CD8-positive, alpha-beta memory T cell (primary cell): ENCODE results near the gene GLI2. TPM values are rescaled to one million over a fixed set of nuclear protein-coding genes. Genes with fewer than 3 reads are reported as not detected.

Experiments
- CTCF ChIA-PET: fragments of 350-600 bp; sonication (Branson Sonifier 250); formaldehyde crosslinking; loops from one replicate; lab custom pipeline; 2021; ENCODE audit warnings: antibody characterized with exemption; lab: Charles Lee
- POLR2A ChIA-PET: fragments of 350-600 bp; sonication (Branson Sonifier 250); formaldehyde crosslinking; loops from one replicate; lab custom pipeline; 2021; ENCODE audit warnings: antibody characterized with exemption; lab: Charles Lee
- DNase-seq, 5 donors: peaks; one replicate each; pipeline versions ENCODE4 v3.0.0 to v3.0.0-alpha.2; 2020 to 2022; ENCODE audit warnings: mixed read lengths in 1 of 5
- H3K27ac ChIP-seq: one replicate; pipeline ENCODE4 v1.7.0; 2013; ENCODE audit warnings: low read depth, mild to moderate bottlenecking, low read length, moderate library complexity
- H3K27me3 ChIP-seq: 2 replicates; pipeline ENCODE4 v1.7.0; 2013; ENCODE audit warnings: low read length, mild to moderate bottlenecking; ENCODE audit not compliant: insufficient read depth, poor library complexity, severe bottlenecking
- H3K36me3 ChIP-seq: 2 replicates; pipeline ENCODE4 v1.7.0; 2013; ENCODE audit warnings: mild to moderate bottlenecking, low read length, moderate library complexity; ENCODE audit not compliant: insufficient read depth
- H3K4me1 ChIP-seq: 2 replicates; pipeline ENCODE4 v1.7.0; 2013; ENCODE audit warnings: mild to moderate bottlenecking, low read length, moderate library complexity; ENCODE audit not compliant: insufficient read depth
- H3K4me3 ChIP-seq: 2 replicates; pipeline ENCODE4 v1.7.0; 2013; ENCODE audit warnings: mild to moderate bottlenecking, low read length
- H3K9me3 ChIP-seq: 2 replicates; pipeline ENCODE4 v1.7.0; 2013; ENCODE audit warnings: mild to moderate bottlenecking, low read length
- H3K27ac Mint-ChIP-seq, 8 donors: one replicate each; pipeline ENCODE4 v1.8.0; 2020 to 2021; ENCODE audit warnings: mixed read lengths in 8 of 8, mild to moderate bottlenecking in 6 of 8, inconsistent platforms in 3 of 8, moderate library complexity in 3 of 8
- H3K27me3 Mint-ChIP-seq, 2 donors: one replicate each; pipeline ENCODE4 v1.8.0; 2020 to 2021; ENCODE audit warnings: mixed read lengths in 2 of 2, mild to moderate bottlenecking in 1 of 2, moderate library complexity in 1 of 2
- H3K36me3 Mint-ChIP-seq, 3 donors: one replicate each; pipeline ENCODE4 v1.8.0; 2020 to 2021; ENCODE audit warnings: mixed read lengths in 3 of 3, inconsistent platforms in 1 of 3, mild to moderate bottlenecking in 1 of 3
- H3K4me1 Mint-ChIP-seq, 3 donors: one replicate each; pipeline ENCODE4 v1.8.0; 2020 to 2021; ENCODE audit warnings: mixed read lengths in 3 of 3, inconsistent platforms in 1 of 3, mild to moderate bottlenecking in 1 of 3
- H3K4me3 Mint-ChIP-seq, 7 donors: one replicate each; pipeline ENCODE4 v1.8.0; 2020 to 2021; ENCODE audit warnings: mixed read lengths in 7 of 7, mild to moderate bottlenecking in 6 of 7, moderate library complexity in 4 of 7, inconsistent platforms in 2 of 7
- H3K9me3 Mint-ChIP-seq, 5 donors: one replicate each; pipeline ENCODE4 v1.8.0; 2020 to 2022; ENCODE audit warnings: mixed read lengths in 5 of 5, mild to moderate bottlenecking in 3 of 5, moderate library complexity in 2 of 5, inconsistent platforms in 1 of 5
- polyA plus RNA-seq: library from polyadenylated mRNA; unstranded; fragments of 300-500 nt; fragmentation: Illumina TruSeq; gene quantifications from one replicate; pipeline ENCODE4 v1.2.3, GENCODE V29; 2021
- total RNA-seq, 2 experiments: library from RNA; stranded (reverse); gene quantifications; one replicate each; pipeline ENCODE4 v1.2.3, GENCODE V29; 2021

GLI2 gene
- total and polyA plus RNA-seq, 3 experiments from 2014 or later: not detected

DNA sequence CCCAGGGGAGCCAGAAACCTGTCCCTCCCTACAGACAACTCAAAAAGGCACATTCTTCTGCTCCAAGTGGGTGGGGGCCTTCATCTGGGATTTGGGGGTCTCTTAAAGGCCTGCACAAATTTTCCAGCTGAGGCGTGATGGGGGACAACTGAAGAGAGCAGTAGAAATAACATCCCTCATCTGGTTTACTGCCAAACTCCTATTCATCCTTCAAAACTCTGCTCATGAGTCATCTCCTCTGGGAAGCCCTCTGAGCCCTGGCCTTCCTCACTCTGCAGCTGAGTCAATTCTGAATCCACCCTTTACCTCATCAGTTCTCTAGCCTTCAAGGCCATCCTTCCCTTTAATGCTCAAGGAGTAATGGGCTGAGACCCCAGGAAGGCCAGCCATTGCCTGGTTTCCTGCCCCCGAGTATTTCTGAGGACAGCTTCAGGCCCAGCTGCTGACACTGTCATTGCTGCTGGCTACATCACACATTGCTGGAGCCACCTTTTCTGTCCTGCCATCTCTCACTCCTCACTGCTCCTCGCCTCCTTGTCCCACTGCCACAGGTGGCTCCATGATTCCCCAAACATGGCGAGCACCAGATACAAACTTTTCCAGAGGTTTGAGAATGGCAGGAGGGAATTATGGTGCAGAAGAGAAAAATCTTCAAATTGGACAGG is 32.2 kb upstream of the GLI2 start:
- CTCF ChIA-PET: no interaction called here
- H3K27me3 Mint-ChIP-seq: peaks cover 9% of the 10 kb centered on the region in 2 donors
- no peaks in the 10 kb centered on the region for H3K9me3 ChIP-seq

DNA sequence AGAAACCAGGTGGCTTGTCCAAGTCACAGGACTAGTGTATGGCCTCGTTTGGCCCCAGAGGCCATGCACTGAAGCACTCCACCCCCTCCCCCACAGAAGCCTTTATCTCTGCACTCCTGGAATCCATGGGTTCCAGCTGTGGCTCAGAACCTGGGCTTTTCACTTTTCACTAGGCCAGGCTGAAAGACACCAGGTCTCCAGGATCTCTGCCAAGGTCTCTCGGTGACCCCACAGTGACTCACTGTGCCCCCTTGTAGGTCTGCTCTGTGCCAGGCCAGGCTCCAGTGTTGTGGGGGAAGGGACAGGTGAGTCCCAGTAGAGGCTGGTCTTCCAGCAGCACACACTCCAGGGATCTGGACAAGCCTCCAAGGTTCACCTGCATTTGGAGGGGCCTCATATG is 31.0 kb upstream of the GLI2 start:
- no peak overlapping the region for H3K27ac ChIP-seq
- no peaks in the 10 kb centered on the region for H3K36me3 Mint-ChIP-seq
- POLR2A ChIA-PET: no interaction called here
- H3K4me1 Mint-ChIP-seq: no peaks in the 10 kb centered on the region
- CTCF ChIA-PET: no interaction called here
- no peaks in the 10 kb centered on the region for H3K9me3 ChIP-seq
- DNase-seq: no peak
- no peaks in the 10 kb centered on the region for H3K36me3 ChIP-seq
- H3K4me3 ChIP-seq: no peak overlapping the region
- no peak overlapping the region for H3K4me3 Mint-ChIP-seq
- no peaks in the 10 kb centered on the region for H3K27me3 ChIP-seq
- H3K27me3 Mint-ChIP-seq: peaks cover 9% of the 10 kb centered on the region in 2 donors
- H3K4me1 ChIP-seq: no peaks in the 10 kb centered on the region
- H3K27ac Mint-ChIP-seq: no peak overlapping the region
- peaks cover 0 to 2% (median 0%) of the 10 kb centered on the region in 5 donors for H3K9me3 Mint-ChIP-seq

More for the DNA sequence above, 32.2 kb upstream of the GLI2 start:
- Histone ChIP-seq H3K36me3 (no peaks in the 10 kb centered on the region), H3K4me1 (no peaks in the 10 kb centered on the region), H3K27me3 (no peaks in the 10 kb centered on the region), H3K27ac (no peak overlapping the region), H3K4me3 (no peak overlapping the region)
- Mint-ChIP-seq H3K4me1 (no peaks in the 10 kb centered on the region), H3K9me3 (no peaks in the 10 kb centered on the region), H3K4me3 (no peak overlapping the region), H3K27ac (no peak overlapping the region), H3K36me3 (no peaks in the 10 kb centered on the region)
- POLR2A ChIA-PET: no interaction called here
- DNase-seq: peak in 1 of 5 donors; percentile 25

DNA sequence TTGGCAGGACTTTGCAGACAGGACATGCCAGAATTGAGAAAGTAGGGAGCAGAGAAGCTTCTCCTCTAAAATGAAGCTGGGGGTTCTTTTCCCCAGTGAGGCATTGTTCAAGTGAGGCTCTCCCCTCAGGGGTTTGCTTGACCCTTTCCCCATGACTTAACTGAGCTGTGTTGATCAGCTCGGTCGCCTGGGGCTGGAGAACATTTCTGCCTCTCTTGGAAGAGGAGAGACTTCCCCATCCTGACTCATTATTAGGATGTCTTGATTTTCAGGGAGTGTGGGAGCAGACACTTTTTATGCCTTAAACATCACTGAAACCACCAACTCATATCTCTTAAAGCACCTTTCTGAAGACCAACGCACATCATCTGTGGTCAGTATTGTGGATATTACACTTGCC is 27.9 kb upstream of the GLI2 start:
- H3K4me1 ChIP-seq: no peaks in the 10 kb centered on the region
- DNase-seq: no peak
- H3K27ac ChIP-seq: no peak overlapping the region
- H3K36me3 ChIP-seq: no peaks in the 10 kb centered on the region
- H3K9me3 Mint-ChIP-seq: peaks cover 0 to 5% (median 0%) of the 10 kb centered on the region in 5 donors
- H3K36me3 Mint-ChIP-seq: no peaks in the 10 kb centered on the region
- H3K9me3 ChIP-seq: no peaks in the 10 kb centered on the region
- H3K4me3 ChIP-seq: no peak overlapping the region
- H3K4me1 Mint-ChIP-seq: no peaks in the 10 kb centered on the region
- H3K27me3 Mint-ChIP-seq: peaks cover 13 to 15% of the 10 kb centered on the region in 2 donors
- CTCF ChIA-PET: no interaction called here
- POLR2A ChIA-PET: no interaction called here
- no peak overlapping the region for H3K4me3 Mint-ChIP-seq
- no peak overlapping the region for H3K27ac Mint-ChIP-seq
- no peaks in the 10 kb centered on the region for H3K27me3 ChIP-seq

GRCh38 chr2:120708944-120709607 is 26.6 kb upstream of the GLI2 start:
- Mint-ChIP-seq H3K36me3 (no peaks in the 10 kb centered on the region), H3K9me3 (peaks cover 0 to 5% (median 0%) of the 10 kb centered on the region in 5 donors), H3K27me3 (peaks cover 15 to 18% of the 10 kb centered on the region in 2 donors), H3K4me3 (no peak overlapping the region), H3K4me1 (no peaks in the 10 kb centered on the region), H3K27ac (no peak overlapping the region)
- ChIA-PET POLR2A (no interaction called here), CTCF (no interaction called here)
- H3K4me3 ChIP-seq: no peak overlapping the region
- no peak for DNase-seq
- H3K27ac ChIP-seq: no peak overlapping the region
- H3K36me3 ChIP-seq: no peaks in the 10 kb centered on the region
- H3K9me3 ChIP-seq: no peaks in the 10 kb centered on the region
- H3K27me3 ChIP-seq: no peaks in the 10 kb centered on the region
- H3K4me1 ChIP-seq: no peaks in the 10 kb centered on the region

GRCh38 chr2:120709608-120710041 is 26.0 kb upstream of the GLI2 start:
- no peaks in the 10 kb centered on the region for H3K36me3 ChIP-seq
- no peaks in the 10 kb centered on the region for H3K4me1 Mint-ChIP-seq
- no peaks in the 10 kb centered on the region for H3K27me3 ChIP-seq
- DNase-seq: no peak
- H3K36me3 Mint-ChIP-seq: no peaks in the 10 kb centered on the region
- POLR2A ChIA-PET: no interaction called here
- H3K27me3 Mint-ChIP-seq: peaks cover 10 to 18% of the 10 kb centered on the region in 2 donors
- H3K4me3 ChIP-seq: no peak overlapping the region
- CTCF ChIA-PET: no interaction called here
- no peaks in the 10 kb centered on the region for H3K4me1 ChIP-seq
- no peaks in the 10 kb centered on the region for H3K9me3 ChIP-seq
- H3K4me3 Mint-ChIP-seq: no peak overlapping the region
- peak overlapping the region in 1 of 8 donors; percentile 74 for H3K27ac Mint-ChIP-seq
- H3K9me3 Mint-ChIP-seq: peaks cover 0 to 5% (median 0%) of the 10 kb centered on the region in 5 donors
- no peak overlapping the region for H3K27ac ChIP-seq

DNA sequence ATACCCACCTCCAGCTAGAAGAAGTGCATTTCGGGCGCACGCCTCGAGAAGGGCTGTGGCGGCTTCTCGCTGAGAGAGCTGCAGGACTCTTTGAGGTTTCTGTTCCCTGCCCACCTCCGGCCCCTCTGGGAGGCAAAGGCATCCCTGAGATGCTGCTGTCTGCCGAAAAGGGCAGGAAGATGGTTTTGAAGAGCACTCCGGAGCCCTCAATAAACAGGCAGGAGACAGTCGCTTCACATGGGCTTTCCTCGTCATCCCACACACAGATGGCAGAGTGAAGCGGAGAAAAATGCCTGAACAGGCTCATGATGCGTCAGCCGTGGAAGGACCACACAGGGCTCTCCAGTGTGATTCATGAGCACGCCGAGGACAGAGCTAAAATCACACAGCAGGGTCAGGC is 25.4 kb upstream of the GLI2 start:
- H3K27ac Mint-ChIP-seq: no peak overlapping the region
- CTCF ChIA-PET: no interaction called here
- no peak overlapping the region for H3K27ac ChIP-seq
- no peak overlapping the region for H3K4me3 Mint-ChIP-seq
- H3K4me1 Mint-ChIP-seq: no peaks in the 10 kb centered on the region
- no peaks in the 10 kb centered on the region for H3K9me3 ChIP-seq
- no peaks in the 10 kb centered on the region for H3K36me3 Mint-ChIP-seq
- POLR2A ChIA-PET: no interaction called here
- no peaks in the 10 kb centered on the region for H3K27me3 ChIP-seq
- H3K36me3 ChIP-seq: no peaks in the 10 kb centered on the region
- peaks cover 0 to 5% (median 0%) of the 10 kb centered on the region in 5 donors for H3K9me3 Mint-ChIP-seq
- peaks cover 10 to 18% of the 10 kb centered on the region in 2 donors for H3K27me3 Mint-ChIP-seq
- DNase-seq: no peak
- H3K4me1 ChIP-seq: no peaks in the 10 kb centered on the region
- H3K4me3 ChIP-seq: no peak overlapping the region

- H3K4me3 ChIP-seq: no peak overlapping the region
- H3K27ac Mint-ChIP-seq: no peak overlapping the region
- H3K36me3 ChIP-seq: no peaks in the 10 kb centered on the region
- no peaks in the 10 kb centered on the region for H3K36me3 Mint-ChIP-seq
- no peak for DNase-seq
- POLR2A ChIA-PET: no interaction called here
- H3K4me1 ChIP-seq: no peaks in the 10 kb centered on the region
- no peaks in the 10 kb centered on the region for H3K27me3 ChIP-seq
- H3K27ac ChIP-seq: no peak overlapping the region
- H3K9me3 Mint-ChIP-seq: peaks cover 0 to 5% (median 0%) of the 10 kb centered on the region in 5 donors
- CTCF ChIA-PET: interaction anchor here (1.6 kb wide), 1 partner anchor 16 kb away, joined by 4 read pairs; no protein-coding TSS in a partner anchor
- H3K27me3 Mint-ChIP-seq: peaks cover 10 to 14% of the 10 kb centered on the region in 2 donors
- H3K4me1 Mint-ChIP-seq: no peaks in the 10 kb centered on the region
- H3K9me3 ChIP-seq: no peaks in the 10 kb centered on the region
- H3K4me3 Mint-ChIP-seq: no peak overlapping the region
Observed at GRCh38 chr2:120711694-120712093, 24.0 kb upstream of the GLI2 start.

GRCh38 chr2:120712180-120712681 is 23.4 kb upstream of the GLI2 start:
- CTCF ChIA-PET: interaction anchor here (1.6 kb wide), 1 partner anchor 16 kb away, joined by 4 read pairs; no protein-coding TSS in a partner anchor
- H3K9me3 Mint-ChIP-seq: peaks cover 0 to 5% (median 0%) of the 10 kb centered on the region in 5 donors
- H3K4me1 Mint-ChIP-seq: no peaks in the 10 kb centered on the region
- Histone ChIP-seq H3K27ac (no peak overlapping the region), H3K36me3 (no peaks in the 10 kb centered on the region), H3K4me1 (no peaks in the 10 kb centered on the region), H3K4me3 (no peak overlapping the region), H3K9me3 (no peaks in the 10 kb centered on the region), H3K27me3 (no peaks in the 10 kb centered on the region)
- no peaks in the 10 kb centered on the region for H3K36me3 Mint-ChIP-seq
- no peak overlapping the region for H3K4me3 Mint-ChIP-seq
- peaks cover 8 to 14% of the 10 kb centered on the region in 2 donors for H3K27me3 Mint-ChIP-seq
- peak in 1 of 5 donors; percentile 15 for DNase-seq
- H3K27ac Mint-ChIP-seq: no peak overlapping the region
- POLR2A ChIA-PET: no interaction called here
